Head of caudate nucleus (tissue), 42 donors: ENCODE measurements around the gene KRTAP10-10.
"Not testable (repeated sequence)": the region's sequence is repeated elsewhere in the genome, so short reads cannot be mapped to it uniquely, and the experiment has no call there.

Experiments
- DNase-seq, 42 donors: peaks; one replicate each; pipeline versions ENCODE4 v3.0.0 to v3.0.0-alpha.2; 2020 to 2021; ENCODE audit warnings: mixed read lengths in 7 of 42
- intact Hi-C: fragments of 100-400 bp; cut with DNase I; formaldehyde crosslinking; loops from one replicate; pipeline ENCODE4 v1.15.0; 2022

The KRTAP10-10 gene

GRCh38 chr21:44618504-44618903, 18.7 kb upstream of the KRTAP10-10 start:
- intact Hi-C loops = no loop called here
- peak in 11 of 42 donors; percentile 6 to 45 (median 20) for DNase-seq

- no peak for DNase-seq
- intact Hi-C loops = no loop called here
Measured at GRCh38 chr21:44618909-44619308, 18.2 kb upstream of the KRTAP10-10 start.

- intact Hi-C loops = no loop called here
- DNase-seq = no peak
Measured at GRCh38 chr21:44619886-44620285, 17.3 kb upstream of the KRTAP10-10 start.

GRCh38 chr21:44623575-44623974, 13.6 kb upstream of the KRTAP10-10 start:
- intact Hi-C loops = no loop called here
- DNase-seq = no peak

- intact Hi-C loops = no loop called here
- DNase-seq = no peak
Measured at GRCh38 chr21:44625756-44626155, 11.4 kb upstream of the KRTAP10-10 start.

- no peak for DNase-seq
- intact Hi-C loops = no loop called here
Measured at GRCh38 chr21:44626262-44626661, 10.9 kb upstream of the KRTAP10-10 start.

- no peak for DNase-seq
- intact Hi-C loops = no loop called here
Measured at GRCh38 chr21:44626673-44627143, 10.4 kb upstream of the KRTAP10-10 start, which contains the start of gene KRTAP10-9. KRTAP10-9 (plus strand) TSS chr21:44627093; CDS start chr21:44627172, 79 bp downstream.

- DNase-seq, intact Hi-C loops: not testable (repeated sequence)
Measured at GRCh38 chr21:44627181-44627822, 9.9 kb upstream of the KRTAP10-10 start.

- intact Hi-C loops, DNase-seq: not testable (repeated sequence)
Measured at GRCh38 chr21:44627831-44628233, 9.3 kb upstream of the KRTAP10-10 start.

- no peak for DNase-seq
- intact Hi-C loops = no loop called here
Measured at GRCh38 chr21:44628707-44629391, 8.3 kb upstream of the KRTAP10-10 start.

- intact Hi-C loops = no loop called here
Measured at GRCh38 chr21:44630440-44630839, 6.7 kb upstream of the KRTAP10-10 start.

GRCh38 chr21:44632067-44632466, 5.1 kb upstream of the KRTAP10-10 start:
- no peak for DNase-seq
- intact Hi-C loops = no loop called here

More at GRCh38 chr21:44630440-44630839, 6.7 kb upstream of the KRTAP10-10 start:
- no peak for DNase-seq

- no peak for DNase-seq
- intact Hi-C loops = no loop called here
Measured at GRCh38 chr21:44636209-44637017, 743 bp upstream of the KRTAP10-10 start.

GRCh38 chr21:44637851-44638348, 744 bp downstream of the KRTAP10-10 start:
- DNase-seq, intact Hi-C loops: not testable (repeated sequence)

- intact Hi-C loops, DNase-seq: not testable (repeated sequence)
Measured at GRCh38 chr21:44638506-44639330, 1.6 kb downstream of the KRTAP10-10 start.

- DNase-seq = no peak
- intact Hi-C loops = no loop called here
Measured at GRCh38 chr21:44639331-44639655, 2.1 kb downstream of the KRTAP10-10 start.

GRCh38 chr21:44640761-44641160, 3.6 kb downstream of the KRTAP10-10 start:
- intact Hi-C loops = no loop called here
- DNase-seq = no peak

GRCh38 chr21:44643741-44644310, 6.7 kb downstream of the KRTAP10-10 start:
- intact Hi-C loops = no loop called here
- no peak for DNase-seq
